Activated CD8-positive, alpha-beta T cell treated with anti-CD3 and anti-CD28 coated beads for 36 hours (primary cell): ENCODE results near the gene CACNB2. TPM values are rescaled to one million over a fixed set of nuclear protein-coding genes. Genes with fewer than 3 reads are reported as not detected.

Experiments
- ATAC-seq: fragments of 200-7000 bp; cut with Tn5 transposase; one replicate; pipeline ENCODE4 v1.10.0; 2021; ENCODE audit warnings: mild to moderate bottlenecking, moderate library complexity
- CTCF ChIA-PET: fragments of 350-600 bp; sonication (Branson Sonifier 250); formaldehyde crosslinking; loops from one replicate; lab custom pipeline; 2021; ENCODE audit warnings: antibody characterized with exemption; lab: Charles Lee
- POLR2A ChIA-PET: fragments of 350-600 bp; sonication (Branson Sonifier 250); formaldehyde crosslinking; loops from one replicate; lab custom pipeline; 2021; ENCODE audit warnings: antibody characterized with exemption; lab: Charles Lee
- DNase-seq: peaks from one replicate; pipeline ENCODE4 v3.0.0-alpha.2; 2020
- H3K27ac Mint-ChIP-seq: one replicate; pipeline ENCODE4 v1.8.0; 2021; ENCODE audit warnings: mild to moderate bottlenecking, mixed read lengths
- H3K27me3 Mint-ChIP-seq: one replicate; pipeline ENCODE4 v1.8.0; 2021; ENCODE audit warnings: mixed read lengths
- H3K36me3 Mint-ChIP-seq: one replicate; pipeline ENCODE4 v1.8.0; 2021; ENCODE audit warnings: low read depth, mixed read lengths
- H3K4me1 Mint-ChIP-seq: one replicate; pipeline ENCODE4 v1.8.0; 2021; ENCODE audit warnings: low read depth, mixed read lengths
- H3K4me3 Mint-ChIP-seq: one replicate; pipeline ENCODE4 v1.8.0; 2021; ENCODE audit warnings: mild to moderate bottlenecking, moderate library complexity, mixed read lengths
- H3K9me3 Mint-ChIP-seq: one replicate; pipeline ENCODE4 v1.8.0; 2021; ENCODE audit warnings: mixed read lengths
- intact Hi-C: fragments of 100-400 bp; cut with micrococcal nuclease; formaldehyde crosslinking; loops from one replicate; pipeline ENCODE4 v1.10.0; 2022
- total RNA-seq, 2 experiments: library from RNA; stranded (reverse); gene quantifications; one replicate each; pipeline ENCODE4 v1.2.3, GENCODE V29; 2021
- TF ChIP-seq, protein P1 (sequence below): fragments of 200-600 bp; IDR thresholded peaks from one replicate; pipeline ENCODE4 v1.8.0; 2022; ENCODE audit warnings: antibody characterized with exemption, mild to moderate bottlenecking

CACNB2 gene
- total RNA-seq, 2 experiments from 2014 or later: not detected

DNA sequence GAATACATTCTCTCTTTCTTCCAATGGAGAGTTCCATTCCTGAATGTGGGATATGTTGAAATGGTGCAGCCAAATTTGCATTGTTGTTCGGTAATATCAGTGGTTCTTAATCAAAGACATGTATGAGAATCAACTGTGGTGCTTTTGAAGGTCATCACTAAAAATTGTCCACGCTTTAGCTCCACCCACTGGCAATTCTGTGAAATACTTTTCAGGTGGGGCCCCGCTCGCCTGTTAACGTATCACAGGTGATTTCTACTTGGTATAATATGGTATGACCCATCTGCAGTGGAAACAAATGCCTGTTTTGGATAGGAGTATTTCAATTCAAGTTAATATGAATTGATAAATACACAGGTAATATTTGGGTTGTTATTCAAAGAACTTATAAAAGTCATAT is 332.8 kb downstream of the CACNB2 start:
- Mint-ChIP-seq H3K4me1 (peaks cover 3% of the 10 kb centered on the region), H3K9me3 (no peaks in the 10 kb centered on the region), H3K36me3 (no peaks in the 10 kb centered on the region), H3K27ac (no peak overlapping the region), H3K4me3 (no peak overlapping the region), H3K27me3 (peaks cover 2% of the 10 kb centered on the region)
- ChIA-PET CTCF (interaction anchor here (1.1 kb wide), 1 partner anchor 14 kb away, joined by 3 read pairs; no protein-coding TSS in a partner anchor), POLR2A (no interaction called here)
- intact Hi-C loops: no loop called here
- TF ChIP-seq, protein P1, sequence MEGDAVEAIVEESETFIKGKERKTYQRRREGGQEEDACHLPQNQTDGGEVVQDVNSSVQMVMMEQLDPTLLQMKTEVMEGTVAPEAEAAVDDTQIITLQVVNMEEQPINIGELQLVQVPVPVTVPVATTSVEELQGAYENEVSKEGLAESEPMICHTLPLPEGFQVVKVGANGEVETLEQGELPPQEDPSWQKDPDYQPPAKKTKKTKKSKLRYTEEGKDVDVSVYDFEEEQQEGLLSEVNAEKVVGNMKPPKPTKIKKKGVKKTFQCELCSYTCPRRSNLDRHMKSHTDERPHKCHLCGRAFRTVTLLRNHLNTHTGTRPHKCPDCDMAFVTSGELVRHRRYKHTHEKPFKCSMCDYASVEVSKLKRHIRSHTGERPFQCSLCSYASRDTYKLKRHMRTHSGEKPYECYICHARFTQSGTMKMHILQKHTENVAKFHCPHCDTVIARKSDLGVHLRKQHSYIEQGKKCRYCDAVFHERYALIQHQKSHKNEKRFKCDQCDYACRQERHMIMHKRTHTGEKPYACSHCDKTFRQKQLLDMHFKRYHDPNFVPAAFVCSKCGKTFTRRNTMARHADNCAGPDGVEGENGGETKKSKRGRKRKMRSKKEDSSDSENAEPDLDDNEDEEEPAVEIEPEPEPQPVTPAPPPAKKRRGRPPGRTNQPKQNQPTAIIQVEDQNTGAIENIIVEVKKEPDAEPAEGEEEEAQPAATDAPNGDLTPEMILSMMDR: no peak
- ATAC-seq (no peak), DNase-seq (no peak)

DNA sequence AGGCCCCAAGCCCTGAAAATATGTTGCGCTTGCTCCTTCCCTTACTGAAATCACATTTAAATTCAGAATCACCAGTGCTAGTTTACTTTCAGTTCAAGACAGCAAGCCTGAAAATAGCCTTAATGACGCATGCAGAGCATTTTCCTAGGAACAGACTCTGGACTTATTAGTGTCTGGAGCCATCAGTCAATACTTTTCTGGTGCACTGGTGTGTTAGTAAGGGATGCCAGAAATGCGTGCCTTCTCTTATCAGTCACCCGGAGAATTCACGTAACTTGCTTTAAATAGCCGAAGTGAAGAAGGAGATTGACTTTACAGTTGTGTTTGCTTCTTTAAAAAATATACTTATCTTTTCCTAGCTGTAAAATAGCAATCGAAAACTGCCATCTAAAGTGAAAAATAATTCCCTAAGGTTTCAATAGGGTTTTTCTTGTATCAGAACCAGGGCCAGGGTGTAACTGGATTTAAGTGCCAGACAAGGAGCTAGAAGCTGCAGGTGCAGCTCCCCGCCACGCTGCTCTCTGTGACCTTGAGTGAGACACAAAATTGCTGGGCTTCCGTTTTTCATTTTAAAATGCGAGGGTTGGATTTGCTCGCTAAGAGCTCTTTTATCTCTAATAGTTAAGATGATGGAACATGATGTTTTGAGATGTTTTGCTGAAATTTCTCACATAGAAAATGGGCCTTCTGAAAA is 333.3 kb downstream of the CACNB2 start:
- TF ChIP-seq, protein P1: no peak
- ChIA-PET CTCF (interaction anchor here (0.7 kb wide), 1 partner anchor 202 kb away, joined by 3 read pairs; no protein-coding TSS in a partner anchor), POLR2A (no interaction called here)
- peaks cover 2% of the 10 kb centered on the region for H3K27me3 Mint-ChIP-seq
- peaks cover 3% of the 10 kb centered on the region for H3K4me1 Mint-ChIP-seq
- H3K27ac Mint-ChIP-seq: no peak overlapping the region
- H3K9me3 Mint-ChIP-seq: no peaks in the 10 kb centered on the region
- no peak for ATAC-seq
- no peak for DNase-seq
- no peaks in the 10 kb centered on the region for H3K36me3 Mint-ChIP-seq
- H3K4me3 Mint-ChIP-seq: no peak overlapping the region
- intact Hi-C loops: no loop called here

DNA sequence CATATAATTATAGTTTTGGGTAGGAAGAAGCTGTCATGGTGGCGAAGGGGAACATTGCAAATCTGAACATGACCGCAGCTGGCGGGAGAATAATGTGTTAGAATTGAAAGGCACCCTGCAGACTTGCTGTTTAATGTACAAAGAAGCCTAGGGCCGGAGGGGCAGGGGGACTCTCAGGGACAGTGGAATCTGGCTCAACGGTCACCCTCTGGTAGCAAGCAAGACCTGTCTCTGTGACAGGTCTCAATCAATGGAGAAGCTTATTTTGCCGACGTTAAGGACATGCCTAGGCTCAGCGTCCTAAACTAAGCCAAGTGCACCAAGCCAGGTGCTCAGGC is 333.9 kb downstream of the CACNB2 start:
- H3K27ac Mint-ChIP-seq: no peak overlapping the region
- H3K27me3 Mint-ChIP-seq: peaks cover 2% of the 10 kb centered on the region
- H3K4me3 Mint-ChIP-seq: no peak overlapping the region
- no peak for ATAC-seq
- TF ChIP-seq, protein P1: no peak
- no peaks in the 10 kb centered on the region for H3K9me3 Mint-ChIP-seq
- H3K36me3 Mint-ChIP-seq: no peaks in the 10 kb centered on the region
- DNase-seq: no peak
- ChIA-PET POLR2A (no interaction called here), CTCF (interaction anchor here (0.7 kb wide), 1 partner anchor 203 kb away, joined by 3 read pairs; no protein-coding TSS in a partner anchor)
- peaks cover 3% of the 10 kb centered on the region for H3K4me1 Mint-ChIP-seq
- intact Hi-C loops: no loop called here

DNA sequence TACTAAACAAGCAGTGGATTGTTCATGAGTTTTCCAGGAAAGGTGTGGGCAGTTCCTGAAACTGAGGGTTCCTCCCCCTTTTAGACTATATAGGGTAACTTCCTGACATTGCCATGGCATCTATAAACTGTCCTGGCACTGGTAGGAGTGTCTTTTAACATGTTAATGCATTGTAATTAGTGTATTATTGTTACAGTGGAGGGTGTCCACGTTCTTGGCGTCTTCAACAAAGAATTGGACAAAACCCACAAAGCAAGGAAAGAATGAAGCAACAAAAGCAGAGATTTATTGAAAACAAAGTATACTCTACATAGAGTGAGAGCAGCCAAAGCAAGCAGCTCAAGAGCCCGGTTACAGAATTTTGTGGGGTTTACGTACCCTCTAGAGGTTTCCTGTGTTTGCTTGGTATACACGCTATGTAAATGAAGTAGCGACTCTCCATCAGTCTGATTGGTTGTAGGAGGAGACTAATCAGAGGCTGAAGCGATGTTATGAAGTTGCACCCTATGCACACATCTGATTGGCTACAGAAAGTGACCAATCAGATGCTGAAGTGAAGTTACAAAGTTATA is 335.9 kb downstream of the CACNB2 start:
- ChIA-PET POLR2A (no interaction called here), CTCF (no interaction called here)
- peaks cover 3% of the 10 kb centered on the region for H3K4me1 Mint-ChIP-seq
- no peak overlapping the region for H3K4me3 Mint-ChIP-seq
- ATAC-seq: no peak
- no peaks in the 10 kb centered on the region for H3K36me3 Mint-ChIP-seq
- H3K9me3 Mint-ChIP-seq: no peaks in the 10 kb centered on the region
- TF ChIP-seq, protein P1: no peak
- intact Hi-C loops: no loop called here
- DNase-seq: peak; percentile 33
- H3K27me3 Mint-ChIP-seq: peaks cover 4% of the 10 kb centered on the region
- H3K27ac Mint-ChIP-seq: no peak overlapping the region

DNA sequence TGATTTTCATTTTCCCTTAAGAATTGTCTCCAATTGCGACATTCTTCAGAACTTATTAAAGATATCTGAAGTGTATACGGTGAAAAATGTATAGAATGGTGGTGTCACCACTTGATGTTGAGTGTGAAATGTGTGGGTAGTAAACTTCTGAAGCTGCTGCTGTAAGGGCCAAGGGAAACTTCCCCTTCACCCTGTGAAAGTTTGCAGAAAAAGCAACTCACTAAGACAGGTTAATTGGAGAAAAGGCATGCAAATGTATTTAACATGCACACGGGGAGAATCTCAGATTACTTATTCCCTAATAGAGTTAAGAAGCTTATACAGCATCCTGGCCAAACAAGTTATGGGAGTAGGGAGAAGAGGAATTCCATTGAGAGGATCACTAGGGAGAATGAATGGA is 338.1 kb downstream of the CACNB2 start:
- CTCF ChIA-PET: no interaction called here
- Mint-ChIP-seq H3K4me3 (no peak overlapping the region), H3K27ac (no peak overlapping the region), H3K9me3 (no peaks in the 10 kb centered on the region), H3K36me3 (no peaks in the 10 kb centered on the region), H3K4me1 (no peaks in the 10 kb centered on the region), H3K27me3 (peaks cover 4% of the 10 kb centered on the region)
- TF ChIP-seq, protein P1: no peak
- ATAC-seq (no peak), DNase-seq (no peak)
- POLR2A ChIA-PET: no interaction called here
- intact Hi-C loops: no loop called here
